Large intestine (tissue), 3 donors: Measurements from ENCODE around the gene MICAL2. TPM values are rescaled to one million over a fixed set of nuclear protein-coding genes. Genes with fewer than 3 reads are reported as not detected.

Experiments used
- DNase-seq, 2 donors: peaks; one replicate each; pipeline versions ENCODE4 v3.0.0 to v3.0.0-alpha.2; 2013
- H3K27ac ChIP-seq: one replicate; pipeline ENCODE4 v1.5.1; 2013; ENCODE audit warnings: low read length
- H3K27me3 ChIP-seq: 2 replicates; pipeline ENCODE4 v1.6.1; 2013; ENCODE audit warnings: low read length; ENCODE audit not compliant: control insufficient read depth, insufficient read depth
- H3K36me3 ChIP-seq: 2 replicates; pipeline ENCODE4 v1.6.1; 2013; ENCODE audit warnings: low read length; ENCODE audit not compliant: control insufficient read depth, insufficient read depth
- H3K4me1 ChIP-seq: one replicate; pipeline ENCODE4 v1.6.1; 2013; ENCODE audit warnings: low read length; ENCODE audit not compliant: control insufficient read depth, insufficient read depth
- H3K4me3 ChIP-seq: one replicate; pipeline ENCODE4 v1.5.1; 2013; ENCODE audit warnings: low read length
- H3K9me3 ChIP-seq: one replicate; pipeline ENCODE4 v1.6.1; 2013; ENCODE audit warnings: mild to moderate bottlenecking, low read depth, low read length, moderate library complexity; ENCODE audit not compliant: control insufficient read depth
- WGBS: methylation state at CpG from one replicate; pipeline ENCODE4 v1.1.5; 2013; ENCODE audit warnings: low lambda C conversion rate; ENCODE audit not compliant: insufficient coverage; 5-methylcytosine and 5-hydroxymethylcytosine counted together
- polyA plus RNA-seq: library from polyadenylated mRNA; unstranded; fragments of 120-200 nt; gene quantifications from one replicate; pipeline ENCODE4 v1.2.1, GENCODE V29; 2013

Gene MICAL2
- polyA plus RNA-seq, 1 donor, result 39.8 TPM

- peak in 1 of 2 donors; percentile 47 for DNase-seq
- WGBS, result 60% methylated on average over 1 of the region's 12 CpGs
- Histone ChIP-seq H3K9me3 (no peaks in the 10 kb centered on the region), H3K4me1 (peaks cover 28% of the 10 kb centered on the region), H3K4me3 (no peak overlapping the region), H3K36me3 (peaks cover 4% of the 10 kb centered on the region), H3K27me3 (no peaks in the 10 kb centered on the region), H3K27ac (peak overlapping the region; percentile 36)
Observed at GRCh38 chr11:12137005-12137690, 26.8 kb downstream of the MICAL2 start.

GRCh38 chr11:12137938-12138731, 27.7 kb downstream of the MICAL2 start:
- Histone ChIP-seq H3K4me1 (peaks cover 38% of the 10 kb centered on the region), H3K36me3 (peaks cover 4% of the 10 kb centered on the region), H3K9me3 (no peaks in the 10 kb centered on the region), H3K4me3 (no peak overlapping the region), H3K27me3 (no peaks in the 10 kb centered on the region), H3K27ac (no peak overlapping the region)
- no peak for DNase-seq
- 93% methylated on average over 2 of the region's 13 CpGs for WGBS

DNA sequence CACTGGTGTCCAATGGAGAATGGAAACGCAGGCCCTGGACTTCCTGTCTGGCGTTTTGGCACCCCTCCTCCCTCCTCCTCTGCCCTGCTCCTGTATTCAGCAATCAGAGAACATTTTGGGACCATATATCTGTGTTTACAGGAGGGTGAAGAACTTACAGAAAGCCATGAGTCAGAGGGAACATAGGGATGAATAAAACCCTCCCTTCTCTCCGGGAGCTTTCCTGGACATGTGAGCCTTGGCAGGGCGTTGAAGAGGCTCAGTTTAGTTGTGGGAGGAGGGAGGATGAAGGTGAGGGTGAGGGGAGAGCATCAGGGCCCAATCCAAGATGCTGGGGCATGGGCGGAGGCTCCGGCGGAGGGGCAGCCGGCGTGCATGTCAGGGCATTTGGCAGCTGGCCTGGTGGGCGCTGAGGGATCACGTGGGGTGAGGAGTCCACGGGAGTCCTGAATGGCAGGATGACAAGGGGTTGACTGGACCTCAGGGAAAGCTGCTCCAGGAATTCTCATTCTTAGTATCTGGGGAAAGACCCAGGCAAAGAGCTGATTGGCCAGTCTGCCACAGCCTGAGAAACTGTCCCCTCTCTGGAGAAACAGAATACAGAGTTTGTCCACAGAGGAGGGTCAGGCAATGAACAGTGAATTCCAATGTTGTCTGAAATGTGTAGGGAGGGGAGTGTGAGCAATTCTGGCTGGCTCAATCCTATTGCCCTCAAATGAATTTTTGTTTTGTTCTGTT, 28.9 kb downstream of the MICAL2 start:
- DNase-seq, result no peak
- H3K4me1 ChIP-seq, result peaks cover 44% of the 10 kb centered on the region
- no CpG with 5 or more reads among the region's 12 CpGs for WGBS

GRCh38 chr11:12140186-12140793, 29.9 kb downstream of the MICAL2 start:
- Histone ChIP-seq H3K4me1 (peaks cover 54% of the 10 kb centered on the region), H3K36me3 (peaks cover 4% of the 10 kb centered on the region), H3K27ac (no peak overlapping the region), H3K9me3 (no peaks in the 10 kb centered on the region), H3K27me3 (no peaks in the 10 kb centered on the region), H3K4me3 (no peak overlapping the region)
- no CpG with 5 or more reads among the region's 3 CpGs for WGBS
- no peak for DNase-seq

More for the DNA sequence above, 28.9 kb downstream of the MICAL2 start:
- Histone ChIP-seq H3K36me3 (peaks cover 4% of the 10 kb centered on the region), H3K27me3 (no peaks in the 10 kb centered on the region), H3K4me3 (no peak overlapping the region), H3K27ac (no peak overlapping the region), H3K9me3 (no peaks in the 10 kb centered on the region)

- WGBS, result no CpG with 5 or more reads among the region's 1 CpG
- Histone ChIP-seq H3K4me1 (peaks cover 58% of the 10 kb centered on the region), H3K27me3 (no peaks in the 10 kb centered on the region), H3K9me3 (no peaks in the 10 kb centered on the region), H3K27ac (peak overlapping the region; percentile 88), H3K36me3 (peaks cover 4% of the 10 kb centered on the region), H3K4me3 (no peak overlapping the region)
- DNase-seq, result no peak
Observed at GRCh38 chr11:12141283-12141682, 30.9 kb downstream of the MICAL2 start.

DNA sequence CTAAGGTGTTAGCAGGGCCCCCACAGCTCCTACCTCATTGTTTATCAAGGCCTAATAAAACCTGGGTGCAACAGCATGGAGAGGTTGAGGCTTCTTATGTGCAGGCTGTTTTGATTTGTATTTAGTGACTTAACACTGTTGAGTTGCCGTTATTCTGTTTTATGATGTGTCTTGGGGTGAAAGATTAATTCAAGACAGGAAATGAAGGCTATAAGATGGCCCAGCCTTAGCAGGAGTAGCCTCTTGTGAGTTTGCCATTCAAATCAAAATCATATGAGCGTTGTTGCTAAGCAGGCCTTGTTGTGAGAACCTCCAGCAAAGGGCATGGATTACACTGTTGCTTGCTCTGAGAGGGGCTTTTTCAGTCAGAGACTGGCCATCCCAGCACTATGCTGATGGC, 31.8 kb downstream of the MICAL2 start:
- Histone ChIP-seq H3K27ac (peak overlapping the region; percentile 88), H3K36me3 (peaks cover 4% of the 10 kb centered on the region), H3K4me3 (no peak overlapping the region), H3K9me3 (no peaks in the 10 kb centered on the region), H3K27me3 (no peaks in the 10 kb centered on the region), H3K4me1 (peaks cover 58% of the 10 kb centered on the region)
- WGBS, result no CpG with 5 or more reads among the region's 2 CpGs
- DNase-seq, result peak in 1 of 2 donors; percentile 64

DNA sequence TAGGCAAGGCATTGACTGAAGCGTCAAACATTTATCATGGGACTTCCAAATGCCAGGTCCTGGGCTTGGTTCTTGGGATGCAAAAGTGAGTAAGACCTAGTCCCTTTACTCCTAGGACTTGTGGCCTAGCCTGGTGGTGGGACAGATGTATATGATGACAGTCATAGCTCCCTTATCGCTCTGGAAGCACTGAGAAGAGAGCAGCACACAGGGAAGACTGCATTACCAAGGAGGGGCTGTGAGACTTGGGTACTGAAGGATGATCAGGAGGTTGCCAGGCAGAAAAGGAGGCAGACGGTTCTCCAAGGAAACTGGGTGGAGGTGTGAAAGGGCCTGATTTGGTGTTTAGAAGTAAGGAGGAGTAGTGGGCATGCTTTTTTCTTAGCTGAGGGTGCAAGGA, 32.5 kb downstream of the MICAL2 start:
- Histone ChIP-seq H3K27me3 (no peaks in the 10 kb centered on the region), H3K36me3 (peaks cover 4% of the 10 kb centered on the region), H3K4me1 (peaks cover 58% of the 10 kb centered on the region), H3K27ac (peak overlapping the region; percentile 88), H3K4me3 (no peak overlapping the region), H3K9me3 (no peaks in the 10 kb centered on the region)
- DNase-seq, result no peak
- no CpG with 5 or more reads among the region's 3 CpGs for WGBS

GRCh38 chr11:12143461-12144258, 33.3 kb downstream of the MICAL2 start:
- H3K9me3 ChIP-seq, result no peaks in the 10 kb centered on the region
- H3K4me3 ChIP-seq, result no peak overlapping the region
- H3K27ac ChIP-seq, result peak overlapping the region; percentile 88
- H3K36me3 ChIP-seq, result peaks cover 2% of the 10 kb centered on the region
- 24% methylated on average over 3 of the region's 7 CpGs for WGBS
- H3K27me3 ChIP-seq, result no peaks in the 10 kb centered on the region
- DNase-seq, result peak; percentile 87 to 93
- peaks cover 58% of the 10 kb centered on the region for H3K4me1 ChIP-seq

GRCh38 chr11:12144330-12145174, 34.2 kb downstream of the MICAL2 start:
- Histone ChIP-seq H3K4me3 (no peak overlapping the region), H3K4me1 (peaks cover 58% of the 10 kb centered on the region), H3K9me3 (no peaks in the 10 kb centered on the region), H3K27me3 (no peaks in the 10 kb centered on the region), H3K36me3 (no peaks in the 10 kb centered on the region), H3K27ac (peak overlapping the region; percentile 88)
- DNase-seq, result peak in 1 of 2 donors; percentile 58
- WGBS, result 63% methylated on average over 2 of the region's 11 CpGs
